SK-N-SH (cell line): ENCODE results near the gene EOLA1.
"Not testable (repeated sequence)": the region's sequence is repeated elsewhere in the genome, so short reads cannot be mapped to it uniquely, and the experiment has no call there.

ENCODE experiments used
- CHD2 ChIP-seq: fragments of 150-350 bp; IDR thresholded peaks from 2 replicates; pipeline ENCODE4 v1.6.1; 2018; ENCODE audit warnings: low read length; ENCODE audit not compliant: partially characterized antibody
- CTCF ChIP-seq: fragments of 200-600 bp; sonication (generic); IDR thresholded peaks from 2 replicates; pipeline ENCODE4 v1.6.1; 2017; ENCODE audit warnings: antibody characterized with exemption, mild to moderate bottlenecking, moderate library complexity
- RXRA ChIP-seq: IDR thresholded peaks from 2 replicates; pipeline ENCODE4 v1.4.0; 2012; ENCODE audit warnings: low read depth, mild to moderate bottlenecking, borderline replicate concordance
- TEAD4 ChIP-seq: IDR thresholded peaks from 2 replicates; pipeline ENCODE4 v1.4.0; 2012; ENCODE audit warnings: mild to moderate bottlenecking, borderline replicate concordance; ENCODE audit not compliant: insufficient read depth

GRCh38 chrX:149537474-149537873 is 3.3 kb upstream of the EOLA1 start:
- not testable (repeated sequence) for TF ChIP-seq CTCF, RXRA, CHD2, TEAD4
